Activated CD4-positive, alpha-beta memory T cell treated with anti-CD3 and anti-CD28 coated beads, Interleukin-2, amount 10 ng/mL, durations not matched to agents 7 days and 5 days (primary cell): ENCODE results near the gene KCNH6. TPM values are rescaled to one million over a fixed set of nuclear protein-coding genes. Genes with fewer than 3 reads are reported as not detected.

Experiments
- total RNA-seq, 2 experiments: library from RNA; stranded (reverse); gene quantifications; one replicate each; pipeline ENCODE4 v1.2.3, GENCODE V29; 2021

Gene KCNH6
- total RNA-seq, 2 experiments from 2014 or later = not detected

Other genes with a start within 250 kb of the KCNH6 start
- gene CYB561, start 77.1 kb upstream of the KCNH6 start, total RNA-seq = 10 to 100 TPM; 28.9 to 30.3 TPM
- gene ACE, start 46.3 kb upstream of the KCNH6 start, total RNA-seq = 10 to 100 TPM; 10.6 to 12.2 TPM
- gene DCAF7, start 27.1 kb downstream of the KCNH6 start, total RNA-seq = 100 to 1,000 TPM; 138 to 139 TPM
- gene TACO1, start 77.5 kb downstream of the KCNH6 start, total RNA-seq = 10 to 100 TPM; 26.7 to 27.9 TPM
- gene MAP3K3, start 99.1 kb downstream of the KCNH6 start, total RNA-seq = 10 to 100 TPM; 46.5 to 47.8 TPM
- gene LIMD2, start 176.8 kb downstream of the KCNH6 start, total RNA-seq = 100 to 1,000 TPM; 394 to 401 TPM
- gene STRADA, start 218.4 kb downstream of the KCNH6 start, total RNA-seq = 10 to 100 TPM; 53.1 to 59.4 TPM